GM23248 (cell line): Measurements from ENCODE around the gene FCHO1. TPM values are rescaled to one million over a fixed set of nuclear protein-coding genes. Genes with fewer than 3 reads are reported as not detected.
A peak's percentile ranks its signal among the peaks of the same experiment; 100 is the strongest.

Source experiments
- DNase-seq: peaks from one replicate; pipeline ENCODE4 v3.0.0-alpha.2; 2015
- H2AFZ ChIP-seq: fragments of 200-600 bp; sonication (generic); 2 replicates; pipeline ENCODE4 v1.6.1; 2016; ENCODE audit warnings: antibody characterized with exemption
- H3F3A ChIP-seq: fragments of 200-600 bp; sonication (generic); 2 replicates; pipeline ENCODE4 v1.6.1; 2016; ENCODE audit warnings: mild to moderate bottlenecking, antibody characterized with exemption, mixed run types; ENCODE audit not compliant: insufficient read depth
- H3K27ac ChIP-seq: fragments of 200-600 bp; sonication (generic); 2 replicates; pipeline ENCODE4 v1.5.1; 2016; ENCODE audit warnings: mild to moderate bottlenecking
- H3K27me3 ChIP-seq: fragments of 200-600 bp; sonication (generic); replicated peaks from 2 replicates; pipeline ENCODE4 v1.6.1; 2016; ENCODE audit warnings: mild to moderate bottlenecking; ENCODE audit not compliant: insufficient read depth
- H3K36me3 ChIP-seq: fragments of 200-600 bp; sonication (generic); 2 replicates; pipeline ENCODE4 v1.6.1; 2016; ENCODE audit warnings: low read depth, mild to moderate bottlenecking
- H3K4me1 ChIP-seq: fragments of 200-600 bp; sonication (generic); 2 replicates; pipeline ENCODE4 v1.6.1; 2016; ENCODE audit warnings: mild to moderate bottlenecking; ENCODE audit not compliant: insufficient read depth
- H3K4me2 ChIP-seq: fragments of 200-600 bp; sonication (generic); one replicate; pipeline ENCODE4 v1.6.1; 2016; ENCODE audit warnings: mild to moderate bottlenecking; ENCODE audit not compliant: unreplicated experiment
- H3K4me3 ChIP-seq: fragments of 200-600 bp; sonication (generic); 2 replicates; pipeline ENCODE4 v1.5.1; 2016; ENCODE audit warnings: mild to moderate bottlenecking
- H3K79me2 ChIP-seq: fragments of 200-600 bp; sonication (generic); 2 replicates; pipeline ENCODE4 v1.6.1; 2016; ENCODE audit warnings: mild to moderate bottlenecking; ENCODE audit not compliant: insufficient read depth
- H3K9ac ChIP-seq: fragments of 200-600 bp; sonication (generic); 2 replicates; pipeline ENCODE4 v1.6.1; 2016; ENCODE audit warnings: mild to moderate bottlenecking
- H3K9me2 ChIP-seq: fragments of 200-600 bp; sonication (generic); 2 replicates; pipeline ENCODE4 v1.6.1; 2016; ENCODE audit warnings: mixed run types, mild to moderate bottlenecking, moderate library complexity; ENCODE audit not compliant: insufficient read depth
- H3K9me3 ChIP-seq: fragments of 200-600 bp; sonication (generic); one replicate; pipeline ENCODE4 v1.6.1; 2017; ENCODE audit warnings: low read depth
- H4K20me1 ChIP-seq: fragments of 200-600 bp; sonication (generic); 2 replicates; pipeline ENCODE4 v1.6.0; 2016; ENCODE audit not compliant: insufficient read depth
- EZH2 ChIP-seq: fragments of 200-600 bp; sonication (generic); IDR thresholded peaks from 2 replicates; pipeline ENCODE4 v1.6.1; 2018; ENCODE audit warnings: antibody characterized with exemption, mild to moderate bottlenecking; ENCODE audit not compliant: insufficient read depth, poor library complexity, severe bottlenecking
- EZH2phosphoT487 ChIP-seq: fragments of 200-600 bp; sonication (generic); IDR thresholded peaks from 2 replicates; pipeline ENCODE4 v1.6.1; 2018; ENCODE audit warnings: antibody characterized with exemption, moderate library complexity, mild to moderate bottlenecking, low read depth; ENCODE audit not compliant: insufficient read depth
- WGBS, 2 experiments: methylation state at CpG; one replicate each; pipeline ENCODE4 v1.1.6; 2015 to 2017; ENCODE audit warnings: low lambda C conversion rate in 2 of 2, low coverage in 1 of 2; ENCODE audit errors: missing lambda C conversion rate in 2 of 2; 5-methylcytosine and 5-hydroxymethylcytosine counted together
- in situ Hi-C: fragments of 300-500 bp; cut with MboI; formaldehyde crosslinking; loops from 2 replicates; pipeline ENCODE4 v1.15.0; 2020
- polyA plus RNA-seq: library from polyadenylated mRNA; unstranded; fragments of >200 nt; fragmentation: Nextera tagmentation; extraction: Ambion mirVana; gene quantifications from 2 replicates; pipeline ENCODE4 v1.2.1, GENCODE V29; 2016
- total RNA-seq: library from RNA; depleted of rRNA; stranded (reverse); fragments of >200 nt; shearing (Covaris generic); gene quantifications from 2 replicates; pipeline ENCODE4 v1.2.3, GENCODE V29; 2014

Gene FCHO1
- total and polyA plus RNA-seq, 2 experiments from 2014 or later, result 0.43 to 1.1 TPM

GRCh38 chr19:17829855-17830566 is 78.7 kb downstream of the FCHO1 start:
- no peak overlapping the region for H3K4me2 ChIP-seq
- WGBS, 2 experiments, result 14% methylated on average over 25 to 29 of the region's 29 CpGs

GRCh38 chr19:17830567-17831418 is 79.5 kb downstream of the FCHO1 start:
- H3K9me3 ChIP-seq, result no peaks in the 10 kb centered on the region

More at GRCh38 chr19:17829855-17830566, 78.7 kb downstream of the FCHO1 start:
- no peaks in the 10 kb centered on the region for H3K4me1 ChIP-seq
- H3K36me3 ChIP-seq, result no peaks in the 10 kb centered on the region
- H3K9ac ChIP-seq, result no peak overlapping the region
- no peaks in the 10 kb centered on the region for H4K20me1 ChIP-seq
- H3K27me3 ChIP-seq, result no peaks in the 10 kb centered on the region
- no peak overlapping the region for H3K4me3 ChIP-seq
- no peaks in the 10 kb centered on the region for H3K79me2 ChIP-seq
- H3K27ac ChIP-seq, result no peak overlapping the region
- H2AFZ ChIP-seq, result peak overlapping the region; percentile 27; the same call in 1 of the 2 replicates
- TF ChIP-seq EZH2phosphoT487, result no peak
- no peak for TF ChIP-seq EZH2
- H3K9me3 ChIP-seq, result no peaks in the 10 kb centered on the region
- in situ Hi-C loops, result no loop called here
- no peaks in the 10 kb centered on the region for H3F3A ChIP-seq
- DNase-seq, result peak; percentile 58
- no peaks in the 10 kb centered on the region for H3K9me2 ChIP-seq

GRCh38 chr19:17831419-17831888 is 80.2 kb downstream of the FCHO1 start:
- no peak for DNase-seq
- no peaks in the 10 kb centered on the region for H3K27me3 ChIP-seq
- no peak overlapping the region for H3K4me3 ChIP-seq
- H2AFZ ChIP-seq, result no peak overlapping the region
- no peaks in the 10 kb centered on the region for H3K4me1 ChIP-seq
- TF ChIP-seq EZH2phosphoT487 (no peak), EZH2 (no peak)
- H3K9ac ChIP-seq, result no peak overlapping the region
- 56 to 66% methylated on average over 18 to 25 of the region's 25 CpGs for WGBS, 2 experiments
- no peaks in the 10 kb centered on the region for H3F3A ChIP-seq
- no peak overlapping the region for H3K4me2 ChIP-seq
- no peak overlapping the region for H3K27ac ChIP-seq
- H4K20me1 ChIP-seq, result no peaks in the 10 kb centered on the region
- H3K79me2 ChIP-seq, result no peaks in the 10 kb centered on the region
- H3K36me3 ChIP-seq, result no peaks in the 10 kb centered on the region
- H3K9me3 ChIP-seq, result no peaks in the 10 kb centered on the region
- in situ Hi-C loops, result no loop called here
- no peaks in the 10 kb centered on the region for H3K9me2 ChIP-seq

More at GRCh38 chr19:17830567-17831418, 79.5 kb downstream of the FCHO1 start:
- in situ Hi-C loops, result no loop called here
- H3K4me1 ChIP-seq, result no peaks in the 10 kb centered on the region
- no peak overlapping the region for H3K4me2 ChIP-seq
- 17 to 25% methylated on average over 18 to 50 of the region's 50 CpGs for WGBS, 2 experiments
- H3K27ac ChIP-seq, result no peak overlapping the region
- no peaks in the 10 kb centered on the region for H4K20me1 ChIP-seq
- TF ChIP-seq EZH2 (no peak), EZH2phosphoT487 (no peak)
- peak; percentile 73 for DNase-seq
- no peaks in the 10 kb centered on the region for H3K36me3 ChIP-seq
- H3K4me3 ChIP-seq, result no peak overlapping the region
- peak overlapping the region; percentile 27; the same call in 1 of the 2 replicates for H2AFZ ChIP-seq
- H3K9ac ChIP-seq, result no peak overlapping the region
- H3K27me3 ChIP-seq, result no peaks in the 10 kb centered on the region
- H3F3A ChIP-seq, result no peaks in the 10 kb centered on the region
- H3K9me2 ChIP-seq, result no peaks in the 10 kb centered on the region
- no peaks in the 10 kb centered on the region for H3K79me2 ChIP-seq

- Histone ChIP-seq H3K27me3 (no peaks in the 10 kb centered on the region), H4K20me1 (no peaks in the 10 kb centered on the region), H2AFZ (no peak overlapping the region), H3K4me1 (no peaks in the 10 kb centered on the region), H3K4me2 (no peak overlapping the region), H3K9ac (no peak overlapping the region), H3K36me3 (no peaks in the 10 kb centered on the region), H3K79me2 (no peaks in the 10 kb centered on the region), H3K4me3 (no peak overlapping the region), H3K27ac (no peak overlapping the region), H3K9me2 (no peaks in the 10 kb centered on the region), H3F3A (no peaks in the 10 kb centered on the region), H3K9me3 (no peaks in the 10 kb centered on the region)
- 79 to 82% methylated on average over 17 of the region's 17 CpGs for WGBS, 2 experiments
- TF ChIP-seq EZH2phosphoT487 (no peak), EZH2 (no peak)
- no peak for DNase-seq
- in situ Hi-C loops, result no loop called here
These were observed 81.3 kb downstream of the FCHO1 start for GRCh38 chr19:17832443-17833208.
